ENCODE results near the gene JPH2.

JPH2 gene

GRCh38 chr20:44102582-44102981, 84.4 kb downstream of the JPH2 start:
- DNase-seq (ENCODE audit: low read depth in 2 of 2) = no peak

GRCh38 chr20:44099832-44100231, 87.2 kb downstream of the JPH2 start:
- DNase-seq (ENCODE audit: low read depth in 2 of 2) = no peak

- no peak for DNase-seq (ENCODE audit: low read depth in 2 of 2)
These were observed 88.3 kb downstream of the JPH2 start for GRCh38 chr20:44098657-44099056.

- DNase-seq (ENCODE audit: low read depth in 2 of 2) = no peak
These were observed 88.7 kb downstream of the JPH2 start for GRCh38 chr20:44098256-44098630.

- DNase-seq (ENCODE audit: low read depth in 2 of 2) = no peak
These were observed 89.3 kb downstream of the JPH2 start for GRCh38 chr20:44097521-44098255.

- no peak for DNase-seq (ENCODE audit: low read depth in 2 of 2)
These were observed 91.2 kb downstream of the JPH2 start for GRCh38 chr20:44095831-44096230.

GRCh38 chr20:44093249-44093582, 93.8 kb downstream of the JPH2 start:
- no peak for DNase-seq (ENCODE audit: low read depth in 2 of 2)

GRCh38 chr20:44092551-44093248, 94.3 kb downstream of the JPH2 start:
- no peak for DNase-seq (ENCODE audit: low read depth in 2 of 2)

GRCh38 chr20:44091026-44091425, 96.0 kb downstream of the JPH2 start:
- DNase-seq (ENCODE audit: low read depth in 2 of 2) = no peak

- no peak for DNase-seq (ENCODE audit: low read depth in 2 of 2)
These were observed 96.9 kb downstream of the JPH2 start for GRCh38 chr20:44089987-44090674.

GRCh38 chr20:44087857-44088120, 99.2 kb downstream of the JPH2 start:
- DNase-seq (ENCODE audit: low read depth in 2 of 2) = no peak

GRCh38 chr20:44087051-44087856, 99.7 kb downstream of the JPH2 start:
- no peak for DNase-seq (ENCODE audit: low read depth in 2 of 2)

GRCh38 chr20:44085616-44086434, 101.2 kb downstream of the JPH2 start:
- no peak for DNase-seq (ENCODE audit: low read depth in 2 of 2)

GRCh38 chr20:44084891-44085290, 102.1 kb downstream of the JPH2 start:
- no peak for DNase-seq (ENCODE audit: low read depth in 2 of 2)

GRCh38 chr20:44084439-44084838, 102.5 kb downstream of the JPH2 start:
- DNase-seq (ENCODE audit: low read depth in 2 of 2) = no peak

- DNase-seq (ENCODE audit: low read depth in 2 of 2) = no peak
These were observed 103.6 kb downstream of the JPH2 start for GRCh38 chr20:44083220-44083933.

GRCh38 chr20:44081888-44082287, 105.1 kb downstream of the JPH2 start:
- no peak for DNase-seq (ENCODE audit: low read depth in 2 of 2)

GRCh38 chr20:44081476-44081875, 105.5 kb downstream of the JPH2 start:
- no peak for DNase-seq (ENCODE audit: low read depth in 2 of 2)

- peak; percentile 51 to 67 for DNase-seq (ENCODE audit: low read depth in 2 of 2)
These were observed 106.2 kb downstream of the JPH2 start for GRCh38 chr20:44080646-44081267.

- no peak for DNase-seq (ENCODE audit: low read depth in 2 of 2)
These were observed 106.9 kb downstream of the JPH2 start for GRCh38 chr20:44080064-44080463.

Data from stimulated activated CD8-positive, alpha-beta memory T cell treated with anti-CD3 and anti-CD28 coated beads, Interleukin-7, amount 100 ng/mL, for 1 hour (primary cell).